ENCODE measurements around the gene SQSTM1. TPM values are rescaled to one million over a fixed set of nuclear protein-coding genes. Genes with fewer than 3 reads are reported as not detected.

The SQSTM1 gene
- total and polyA plus RNA-seq, 4 donors: 152 to 404 (median 345) TPM

GRCh38 chr5:179874536-179875292, 54.0 kb downstream of the SQSTM1 start:
- Histone ChIP-seq H3K27ac (ENCODE audit: low read depth in 1 of 2, low read length in 2 of 2) (no peak overlapping the region), H3K4me1 (ENCODE audit: control insufficient read depth in 1 of 2, insufficient read depth in 2 of 2, low read length in 2 of 2) (no peaks in the 10 kb centered on the region), H3K9me3 (ENCODE audit: control insufficient read depth, low read length) (no peaks in the 10 kb centered on the region), H3K4me3 (ENCODE audit: low read length in 2 of 2) (no peak overlapping the region), H3K36me3 (ENCODE audit: control insufficient read depth in 1 of 2, insufficient read depth in 2 of 2, low read length in 1 of 2) (peaks cover 0 to 3% of the 10 kb centered on the region in 2 donors), H3K27me3 (ENCODE audit: control insufficient read depth in 1 of 2, insufficient read depth in 2 of 2, low read length in 1 of 2) (no peaks in the 10 kb centered on the region)
- intact Hi-C loops (cut with DNase I): no loop called here
- WGBS, 2 donors: 94 to 95% methylated on average over 28 of the region's 28 CpGs
- ATAC-seq (ENCODE audit: low FRiP score): no peak
- no peak for DNase-seq

DNA sequence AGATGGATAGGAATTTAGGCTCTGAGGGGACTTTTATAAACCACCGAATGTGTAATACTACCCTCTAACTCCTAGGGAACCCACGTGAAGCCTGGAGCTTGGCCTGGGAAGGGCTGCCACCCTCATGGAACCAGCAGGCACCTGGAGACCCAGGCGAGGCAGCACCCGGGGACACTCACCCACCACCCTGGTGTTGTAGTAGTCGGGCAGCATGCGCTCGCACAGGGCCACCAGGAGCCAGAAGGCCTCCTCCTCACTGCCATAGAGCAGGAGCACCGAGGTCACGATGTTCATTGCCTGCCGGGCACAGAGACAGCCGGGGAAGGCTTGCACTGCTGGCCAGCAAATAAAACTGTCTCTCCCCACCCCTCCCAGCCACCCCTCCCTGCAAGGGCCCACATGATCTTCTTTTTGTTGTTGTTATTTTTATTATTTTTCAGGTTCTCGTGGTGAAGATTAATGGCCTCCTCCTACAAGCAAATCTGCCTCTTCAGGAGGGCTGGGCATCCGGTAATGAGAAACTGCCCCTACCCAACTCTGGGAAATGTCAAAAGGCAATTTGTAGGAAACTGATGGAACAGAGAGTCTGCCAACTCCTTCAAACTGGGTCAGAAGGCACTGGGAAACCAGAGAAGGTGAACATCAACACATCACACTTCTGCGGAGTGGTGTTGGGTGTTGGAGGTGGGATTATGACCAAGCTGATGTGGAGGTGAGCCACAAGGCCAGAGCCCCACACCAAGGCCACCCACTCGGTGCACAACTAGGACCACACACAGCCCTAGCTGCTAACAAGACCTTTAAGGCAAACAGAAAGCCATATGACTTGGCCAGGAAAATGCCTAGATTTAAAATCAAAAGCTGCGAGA, 55.3 kb downstream of the SQSTM1 start:
- H3K27me3 ChIP-seq (ENCODE audit: control insufficient read depth in 1 of 2, insufficient read depth in 2 of 2, low read length in 1 of 2): no peaks in the 10 kb centered on the region
- H3K4me3 ChIP-seq (ENCODE audit: low read length in 2 of 2): no peak overlapping the region
- no peak overlapping the region for H3K27ac ChIP-seq (ENCODE audit: low read depth in 1 of 2, low read length in 2 of 2)
- intact Hi-C loops (cut with DNase I): no loop called here
- H3K9me3 ChIP-seq (ENCODE audit: control insufficient read depth, low read length): no peaks in the 10 kb centered on the region
- ATAC-seq (ENCODE audit: low FRiP score) (no peak), DNase-seq (no peak)
- no peaks in the 10 kb centered on the region for H3K4me1 ChIP-seq (ENCODE audit: control insufficient read depth in 1 of 2, insufficient read depth in 2 of 2, low read length in 2 of 2)
- H3K36me3 ChIP-seq (ENCODE audit: control insufficient read depth in 1 of 2, insufficient read depth in 2 of 2, low read length in 1 of 2): peaks cover 0 to 3% of the 10 kb centered on the region in 2 donors
- WGBS, 2 donors: 85 to 89% methylated on average over 16 of the region's 16 CpGs

- H3K4me3 ChIP-seq (ENCODE audit: low read length in 2 of 2): no peak overlapping the region
- no peaks in the 10 kb centered on the region for H3K9me3 ChIP-seq (ENCODE audit: control insufficient read depth, low read length)
- ATAC-seq (ENCODE audit: low FRiP score): no peak
- H3K27ac ChIP-seq (ENCODE audit: low read depth in 1 of 2, low read length in 2 of 2): no peak overlapping the region
- no peaks in the 10 kb centered on the region for H3K4me1 ChIP-seq (ENCODE audit: control insufficient read depth in 1 of 2, insufficient read depth in 2 of 2, low read length in 2 of 2)
- intact Hi-C loops (cut with DNase I): no loop called here
- H3K27me3 ChIP-seq (ENCODE audit: control insufficient read depth in 1 of 2, insufficient read depth in 2 of 2, low read length in 1 of 2): no peaks in the 10 kb centered on the region
- H3K36me3 ChIP-seq (ENCODE audit: control insufficient read depth in 1 of 2, insufficient read depth in 2 of 2, low read length in 1 of 2): peaks cover 0 to 3% of the 10 kb centered on the region in 2 donors
- WGBS, 2 donors: 89 to 95% methylated on average over 3 of the region's 3 CpGs
- DNase-seq: no peak
Measured at GRCh38 chr5:179876610-179876952, 55.9 kb downstream of the SQSTM1 start.

DNA sequence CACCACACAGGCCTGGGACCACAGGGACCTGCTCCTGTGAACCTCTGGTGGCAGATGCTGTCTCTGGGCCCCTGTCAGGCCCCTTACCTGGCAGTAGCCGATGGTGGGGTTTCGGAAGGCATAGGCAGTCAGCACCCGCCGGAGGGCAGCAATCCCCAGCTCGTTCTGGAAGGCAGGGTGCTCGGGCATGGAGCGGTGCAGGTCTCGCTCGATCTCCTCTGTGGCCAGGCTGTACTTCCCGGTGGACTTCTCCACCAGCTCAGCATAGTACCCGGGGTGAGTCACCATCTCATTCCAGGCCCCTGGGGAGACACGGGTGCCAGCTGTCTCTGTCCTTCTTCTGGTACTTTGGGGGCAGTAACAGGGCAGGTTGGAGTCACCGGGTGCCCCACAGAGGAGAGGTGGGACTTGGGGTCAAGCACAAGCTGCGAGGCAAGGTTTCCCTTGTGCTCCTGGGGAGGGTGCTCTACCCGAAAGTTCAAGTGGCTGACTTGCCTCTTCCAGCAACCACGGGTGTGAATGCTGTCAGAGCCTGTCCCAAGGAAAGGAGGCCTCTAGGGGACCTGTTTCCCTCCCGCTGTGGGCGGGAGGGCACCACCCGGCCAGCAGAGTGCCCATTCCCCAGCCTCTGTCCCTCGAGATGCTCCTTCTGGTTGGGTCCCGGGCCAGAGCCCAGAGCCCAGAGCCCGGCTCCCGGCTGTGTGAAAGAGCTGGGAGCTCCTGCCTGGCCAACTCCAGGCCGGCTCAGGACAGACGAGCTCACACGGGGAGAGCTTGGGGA, 57.7 kb downstream of the SQSTM1 start:
- 79 to 80% methylated on average over 22 to 26 of the region's 26 CpGs for WGBS, 2 donors
- Histone ChIP-seq H3K27me3 (ENCODE audit: control insufficient read depth in 1 of 2, insufficient read depth in 2 of 2, low read length in 1 of 2) (no peaks in the 10 kb centered on the region), H3K4me3 (ENCODE audit: low read length in 2 of 2) (no peak overlapping the region), H3K4me1 (ENCODE audit: control insufficient read depth in 1 of 2, insufficient read depth in 2 of 2, low read length in 2 of 2) (no peaks in the 10 kb centered on the region), H3K36me3 (ENCODE audit: control insufficient read depth in 1 of 2, insufficient read depth in 2 of 2, low read length in 1 of 2) (no peaks in the 10 kb centered on the region), H3K27ac (ENCODE audit: low read depth in 1 of 2, low read length in 2 of 2) (no peak overlapping the region), H3K9me3 (ENCODE audit: control insufficient read depth, low read length) (no peaks in the 10 kb centered on the region)
- intact Hi-C loops (cut with DNase I): no loop called here
- peak in 1 of 2 donors; percentile 77 for DNase-seq
- no peak for ATAC-seq (ENCODE audit: low FRiP score)

DNA sequence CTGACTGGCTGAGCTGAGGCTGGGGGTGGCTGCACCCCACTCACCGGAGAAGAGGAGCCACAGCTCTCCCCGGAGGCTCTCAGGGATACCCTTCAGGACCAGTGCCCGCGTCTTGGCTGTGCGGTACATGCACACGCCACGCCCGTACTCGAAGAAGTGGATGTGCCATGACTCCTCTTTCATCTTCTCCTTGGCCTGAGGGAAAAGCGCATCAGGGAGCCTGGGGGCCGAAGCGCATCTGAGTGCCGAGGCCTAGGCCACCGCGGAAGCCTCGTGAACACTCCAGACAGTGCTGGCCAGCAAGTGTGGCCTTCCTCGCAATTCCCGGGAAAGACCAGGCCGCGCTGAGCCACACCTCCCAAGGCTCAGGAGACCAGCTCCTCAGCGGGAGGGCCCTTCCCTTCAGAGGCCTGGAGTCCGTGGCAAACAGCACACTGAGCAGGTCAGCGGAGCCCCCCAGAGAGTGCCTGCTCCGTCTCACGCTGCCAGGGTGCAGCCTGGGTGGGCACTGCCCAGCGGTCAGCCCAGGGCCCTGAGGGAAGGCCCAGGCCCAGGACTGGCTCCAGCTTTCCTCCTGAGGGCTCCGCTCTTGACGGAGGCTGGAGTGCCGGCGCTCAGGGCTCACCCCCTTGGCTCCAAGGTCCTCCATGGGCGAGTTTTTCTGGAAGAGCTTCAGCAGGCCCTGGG, 58.4 kb downstream of the SQSTM1 start:
- Histone ChIP-seq H3K4me1 (ENCODE audit: control insufficient read depth in 1 of 2, insufficient read depth in 2 of 2, low read length in 2 of 2) (no peaks in the 10 kb centered on the region), H3K27me3 (ENCODE audit: control insufficient read depth in 1 of 2, insufficient read depth in 2 of 2, low read length in 1 of 2) (no peaks in the 10 kb centered on the region), H3K27ac (ENCODE audit: low read depth in 1 of 2, low read length in 2 of 2) (no peak overlapping the region), H3K36me3 (ENCODE audit: control insufficient read depth in 1 of 2, insufficient read depth in 2 of 2, low read length in 1 of 2) (peaks cover 0 to 3% of the 10 kb centered on the region in 2 donors), H3K9me3 (ENCODE audit: control insufficient read depth, low read length) (no peaks in the 10 kb centered on the region), H3K4me3 (ENCODE audit: low read length in 2 of 2) (no peak overlapping the region)
- intact Hi-C loops (cut with DNase I): no loop called here
- ATAC-seq (ENCODE audit: low FRiP score) (no peak), DNase-seq (no peak)
- WGBS, 2 donors: 92 to 93% methylated on average over 31 of the region's 31 CpGs

- no peak overlapping the region for H3K4me3 ChIP-seq (ENCODE audit: low read length in 2 of 2)
- H3K36me3 ChIP-seq (ENCODE audit: control insufficient read depth in 1 of 2, insufficient read depth in 2 of 2, low read length in 1 of 2): peaks cover 0 to 3% of the 10 kb centered on the region in 2 donors
- H3K4me1 ChIP-seq (ENCODE audit: control insufficient read depth in 1 of 2, insufficient read depth in 2 of 2, low read length in 2 of 2): no peaks in the 10 kb centered on the region
- DNase-seq: no peak
- H3K9me3 ChIP-seq (ENCODE audit: control insufficient read depth, low read length): no peaks in the 10 kb centered on the region
- ATAC-seq (ENCODE audit: low FRiP score): no peak
- WGBS, 2 donors: 90 to 93% methylated on average over 13 of the region's 13 CpGs
- no peaks in the 10 kb centered on the region for H3K27me3 ChIP-seq (ENCODE audit: control insufficient read depth in 1 of 2, insufficient read depth in 2 of 2, low read length in 1 of 2)
- no peak overlapping the region for H3K27ac ChIP-seq (ENCODE audit: low read depth in 1 of 2, low read length in 2 of 2)
- intact Hi-C loops (cut with DNase I): no loop called here
Measured at GRCh38 chr5:179879690-179880010, 58.9 kb downstream of the SQSTM1 start.

GRCh38 chr5:179880066-179880650, 59.5 kb downstream of the SQSTM1 start:
- WGBS, 2 donors: 79 to 82% methylated on average over 12 of the region's 12 CpGs
- Histone ChIP-seq H3K27me3 (ENCODE audit: control insufficient read depth in 1 of 2, insufficient read depth in 2 of 2, low read length in 1 of 2) (no peaks in the 10 kb centered on the region), H3K27ac (ENCODE audit: low read depth in 1 of 2, low read length in 2 of 2) (no peak overlapping the region), H3K9me3 (ENCODE audit: control insufficient read depth, low read length) (no peaks in the 10 kb centered on the region), H3K4me3 (ENCODE audit: low read length in 2 of 2) (no peak overlapping the region), H3K4me1 (ENCODE audit: control insufficient read depth in 1 of 2, insufficient read depth in 2 of 2, low read length in 2 of 2) (no peaks in the 10 kb centered on the region), H3K36me3 (ENCODE audit: control insufficient read depth in 1 of 2, insufficient read depth in 2 of 2, low read length in 1 of 2) (peaks cover 0 to 4% of the 10 kb centered on the region in 2 donors)
- DNase-seq (no peak), ATAC-seq (ENCODE audit: low FRiP score) (no peak)
- intact Hi-C loops (cut with DNase I): no loop called here

Measured in aorta (tissue), 5 donors.